Adrenal gland (tissue), 12 donors: ENCODE measurements around the gene SFMBT1. TPM values are rescaled to one million over a fixed set of nuclear protein-coding genes. Genes with fewer than 3 reads are reported as not detected.
A peak's percentile ranks its signal among the peaks of the same experiment; 100 is the strongest.

ENCODE experiments used
- DNase-seq, 7 donors: peaks; one replicate each; pipeline ENCODE4 v3.0.0-alpha.2; 2019 to 2020
- H3K27ac ChIP-seq, 5 donors: fragments of 200-600 bp; sonication (generic) in 4 of 5; 1 replicate in 3 of 5; 2 replicates in 2 of 5; pipeline versions ENCODE4 v1.5.1 to v1.8.0; 2016 to 2020; ENCODE audit warnings: mild to moderate bottlenecking in 1 of 5
- H3K27me3 ChIP-seq: fragments of 200-600 bp; 2 replicates; pipeline ENCODE4 v1.8.0; 2021
- H3K36me3 ChIP-seq, 2 donors: fragments of 200-600 bp; replicated peaks in 1 of 2; 1 replicate in 1 of 2; 2 replicates in 1 of 2; pipeline versions ENCODE4 v1.5.1 to v1.8.0; 2018 to 2022
- H3K4me1 ChIP-seq, 2 donors: fragments of 200-600 bp; replicated peaks in 1 of 2; 1 replicate in 1 of 2; 2 replicates in 1 of 2; pipeline versions ENCODE4 v1.5.1 to v1.8.0; 2018 to 2021
- H3K4me3 ChIP-seq, 4 donors: fragments of 200-600 bp; sonication (generic) in 3 of 4; one replicate each; pipeline ENCODE4 v1.5.1; 2016 to 2018
- H3K9me3 ChIP-seq, 3 donors: fragments of 200-600 bp; sonication (generic) in 1 of 3; replicated peaks in 1 of 3; 1 replicate in 2 of 3; 2 replicates in 1 of 3; pipeline versions ENCODE4 v1.5.1 to v1.8.0; 2016 to 2021
- CTCF ChIP-seq, 6 experiments: fragments of 450-650 bp in 4 of 6; fragments of 200-600 bp in 2 of 6; sonication (generic) in 1 of 6; IDR thresholded peaks; 1 replicate in 5 of 6; 2 replicates in 1 of 6; pipeline versions ENCODE4 v1.5.1 to v1.8.0; 2016 to 2021; ENCODE audit warnings: antibody characterized with exemption in 6 of 6, mild to moderate bottlenecking in 2 of 6, moderate library complexity in 1 of 6
- POLR2A ChIP-seq, 2 donors: fragments of 450-650 bp; IDR thresholded peaks; one replicate each; pipeline ENCODE4 v1.6.1; 2017; ENCODE audit warnings: antibody characterized with exemption in 2 of 2, mild to moderate bottlenecking in 2 of 2, moderate library complexity in 1 of 2
- WGBS, 4 donors: extraction: QIAGEN DNeasy Blood & Tissue Kit in 2 of 4; methylation state at CpG; one replicate each; pipeline versions ENCODE4 v1.1.5 to v1.1.7; 2013 to 2017; 5-methylcytosine and 5-hydroxymethylcytosine counted together
- intact Hi-C, 2 donors: fragments of 100-400 bp; cut with DNase I; formaldehyde crosslinking; loops; one replicate each; pipeline versions ENCODE4 v1.14.1 to v1.15.0; 2022 to 2023
- polyA plus RNA-seq, 3 donors: library from polyadenylated mRNA; stranded (reverse); fragments of 200-250 nt in 2 of 3; fragments of 350-450 nt in 1 of 3; fragmentation: Illumina TruSeq in 1 of 3; extraction: RNeasy Lipid Tissue Mini Kit (QIAGEN cat#74804) in 1 of 3; gene quantifications; one replicate each; pipeline ENCODE4 v1.2.3, GENCODE V29; 2013 to 2014
- total RNA-seq, 9 donors: library from RNA; depleted of rRNA in 4 of 9; stranded (reverse); fragments of >200 nt in 4 of 9; fragments of 120-200 nt in 1 of 9; fragmentation: NEBNext Ultra II Directional in 1 of 9; extraction: Animal tissue kit (Norgen Biotek cat#: 25700) in 1 of 9; gene quantifications; one replicate each; pipeline versions ENCODE4 v1.1.0 to v1.2.4, GENCODE V29; 2013 to 2023
- donor health status: healthy with polysubstance abuse.
- donor health status: Bipolar disorder and iron deficiency.
- donor health status: DM: yes; HTN: yes; CAD: no.
- donor health status: DM: no; HTN: no; CAD: no.
- donor health status: DM: no; HTN: no; CAD: no.
- donor health status: DM: yes; HTN: yes; CAD: no.

The SFMBT1 gene
- total and polyA plus RNA-seq, 12 donors = 2.1 to 14.8 (median 8.3) TPM

GRCh38 chr3:53028641-53029040 lies 17.2 kb downstream of the SFMBT1 start:
- no peak overlapping the region for H3K27ac ChIP-seq
- no peak for DNase-seq
- H3K27me3 ChIP-seq = no peaks in the 10 kb centered on the region
- WGBS, 4 donors = 74 to 85% (median 81%) methylated on average over 7 of the region's 7 CpGs
- no peaks in the 10 kb centered on the region for H3K36me3 ChIP-seq
- no peak overlapping the region for H3K4me3 ChIP-seq
- no peaks in the 10 kb centered on the region for H3K9me3 ChIP-seq
- intact Hi-C loops = no loop called here
- peaks cover 0 to 12% of the 10 kb centered on the region in 2 donors for H3K4me1 ChIP-seq
- TF ChIP-seq CTCF (IDR thresholded peaks at IDR 0.05) (no peak), POLR2A (IDR thresholded peaks at IDR 0.05) (no peak)

- Histone ChIP-seq H3K27me3 (no peaks in the 10 kb centered on the region), H3K36me3 (no peaks in the 10 kb centered on the region), H3K4me3 (no peak overlapping the region), H3K9me3 (no peaks in the 10 kb centered on the region), H3K4me1 (peaks cover 0 to 24% of the 10 kb centered on the region in 2 donors), H3K27ac (no peak overlapping the region)
- peak in 3 of 7 donors; percentile 22 to 58 (median 31) for DNase-seq
- WGBS, 4 donors = 63 to 77% (median 70%) methylated on average over 4 of the region's 4 CpGs
- intact Hi-C loops = no loop called here
- TF ChIP-seq POLR2A (IDR thresholded peaks at IDR 0.05) (no peak), CTCF (IDR thresholded peaks at IDR 0.05) (no peak)
Observed at GRCh38 chr3:53027254-53027844, 18.5 kb downstream of the SFMBT1 start.

- no peak for DNase-seq
- WGBS, 4 donors = 77 to 84% (median 82%) methylated on average over 10 of the region's 10 CpGs
- TF ChIP-seq POLR2A (IDR thresholded peaks at IDR 0.05) (no peak), CTCF (IDR thresholded peaks at IDR 0.05) (no peak)
- intact Hi-C loops = no loop called here
- H3K4me3 ChIP-seq = no peak overlapping the region
- no peaks in the 10 kb centered on the region for H3K9me3 ChIP-seq
- peaks cover 0 to 24% of the 10 kb centered on the region in 2 donors for H3K4me1 ChIP-seq
- no peak overlapping the region for H3K27ac ChIP-seq
- no peaks in the 10 kb centered on the region for H3K27me3 ChIP-seq
- H3K36me3 ChIP-seq = no peaks in the 10 kb centered on the region
Observed at GRCh38 chr3:53026382-53027162, 19.3 kb downstream of the SFMBT1 start.

- intact Hi-C loops = no loop called here
- no peaks in the 10 kb centered on the region for H3K9me3 ChIP-seq
- DNase-seq = no peak
- 80 to 87% (median 85%) methylated on average over 6 of the region's 6 CpGs for WGBS, 4 donors
- TF ChIP-seq CTCF (IDR thresholded peaks at IDR 0.05) (no peak), POLR2A (IDR thresholded peaks at IDR 0.05) (no peak)
- H3K27me3 ChIP-seq = no peaks in the 10 kb centered on the region
- peaks cover 0 to 24% of the 10 kb centered on the region in 2 donors for H3K4me1 ChIP-seq
- no peak overlapping the region for H3K27ac ChIP-seq
- H3K4me3 ChIP-seq = no peak overlapping the region
- no peaks in the 10 kb centered on the region for H3K36me3 ChIP-seq
Observed at GRCh38 chr3:53024315-53024714, 21.6 kb downstream of the SFMBT1 start.
